ENCODE results near the gene MRPL20.
"Not testable (repeated sequence)": the region's sequence is repeated elsewhere in the genome, so short reads cannot be mapped to it uniquely, and the experiment has no call there.

Gene MRPL20

GRCh38 chr1:1425753-1426495 lies 18.8 kb upstream of the MRPL20 start:
- DNase-seq = no peak

GRCh38 chr1:1425426-1425752 lies 18.3 kb upstream of the MRPL20 start:
- DNase-seq = no peak

DNA sequence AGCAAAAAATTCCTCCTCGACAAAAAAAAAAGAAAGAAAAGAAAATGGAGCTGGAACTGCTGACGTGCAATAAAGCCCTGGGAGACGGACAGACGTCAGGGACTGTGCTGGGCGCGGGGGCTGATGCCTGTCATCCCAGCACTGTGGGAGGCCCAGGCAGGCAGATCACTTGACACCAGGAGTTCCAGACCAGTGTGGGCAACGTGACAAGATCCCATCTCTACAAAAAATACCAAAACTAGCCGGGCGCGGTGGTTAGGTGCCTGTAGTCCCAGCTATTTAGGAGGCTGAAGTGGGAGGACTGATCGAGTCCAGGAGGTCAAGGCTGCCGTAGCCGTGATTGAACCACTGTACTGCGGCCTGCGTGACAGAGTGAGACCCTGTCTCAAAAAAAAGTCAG lies 17.6 kb upstream of the MRPL20 start:
- DNase-seq = no peak

GRCh38 chr1:1423245-1423597 lies 16.1 kb upstream of the MRPL20 start:
- DNase-seq = no peak

GRCh38 chr1:1422465-1423244 lies 15.6 kb upstream of the MRPL20 start:
- no peak for DNase-seq

DNA sequence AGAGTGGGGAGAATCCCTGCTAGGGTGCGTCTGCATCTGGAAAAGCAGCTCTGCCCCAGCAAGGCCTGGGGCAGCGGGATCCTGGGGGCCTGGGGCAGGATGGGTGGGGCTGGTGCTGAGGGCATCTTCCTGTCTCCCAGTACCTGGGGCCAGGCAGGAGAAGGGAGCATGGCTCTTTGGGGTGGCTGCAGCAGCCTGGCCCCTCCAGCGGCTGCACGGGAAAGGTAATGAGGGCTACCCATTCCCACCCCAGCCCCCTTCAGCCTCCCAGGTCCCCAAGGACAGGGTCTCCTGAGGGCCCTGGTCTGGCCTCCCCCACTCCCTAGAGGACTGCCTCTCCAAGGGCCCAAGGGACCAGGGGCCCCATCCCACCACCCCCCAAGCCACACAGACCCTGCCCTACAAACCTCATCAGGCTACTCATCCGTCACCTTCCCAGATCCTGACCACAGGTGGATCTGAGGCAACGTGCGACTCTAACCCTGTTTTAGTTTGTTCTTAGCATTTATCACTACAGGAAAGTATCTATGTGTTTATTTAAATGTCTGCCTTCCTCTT lies 14.9 kb upstream of the MRPL20 start:
- no peak for DNase-seq

GRCh38 chr1:1421147-1421906 lies 14.2 kb upstream of the MRPL20 start, which contains the start of gene ANKRD65:
TSS of gene ANKRD65 (minus strand) at chr1:1421276. CDS start at chr1:1421005, 271 bp downstream.
- no peak for DNase-seq

DNA sequence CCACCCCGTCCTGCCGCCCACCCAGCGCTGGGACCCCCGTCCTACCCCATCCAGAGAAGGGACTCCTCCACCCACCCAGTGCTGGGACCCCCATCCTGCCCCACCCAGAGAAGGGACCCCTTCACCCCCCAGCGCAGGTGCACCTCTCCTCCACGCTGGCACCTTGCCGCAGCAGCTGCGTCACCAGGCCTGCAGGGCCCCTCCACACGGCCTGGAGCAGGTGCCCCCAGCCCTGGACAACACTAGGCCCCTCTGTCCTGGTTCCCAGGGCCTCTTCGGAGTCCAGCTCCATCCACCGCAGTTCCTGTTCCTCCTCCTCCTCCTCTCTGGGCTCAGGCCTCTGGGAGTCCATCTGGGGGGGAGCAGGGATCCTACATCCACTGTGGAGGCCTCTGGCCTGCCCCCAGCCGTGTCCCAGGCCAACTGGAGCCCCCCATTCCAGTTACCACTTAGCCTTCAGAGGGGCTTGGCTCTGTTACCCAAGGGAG lies 13.6 kb upstream of the MRPL20 start:
- no peak for DNase-seq

GRCh38 chr1:1419813-1420653 lies 12.9 kb upstream of the MRPL20 start:
- peak; percentile 27 for DNase-seq

- no peak for DNase-seq
Measured at GRCh38 chr1:1419363-1419812, 12.3 kb upstream of the MRPL20 start.

DNA sequence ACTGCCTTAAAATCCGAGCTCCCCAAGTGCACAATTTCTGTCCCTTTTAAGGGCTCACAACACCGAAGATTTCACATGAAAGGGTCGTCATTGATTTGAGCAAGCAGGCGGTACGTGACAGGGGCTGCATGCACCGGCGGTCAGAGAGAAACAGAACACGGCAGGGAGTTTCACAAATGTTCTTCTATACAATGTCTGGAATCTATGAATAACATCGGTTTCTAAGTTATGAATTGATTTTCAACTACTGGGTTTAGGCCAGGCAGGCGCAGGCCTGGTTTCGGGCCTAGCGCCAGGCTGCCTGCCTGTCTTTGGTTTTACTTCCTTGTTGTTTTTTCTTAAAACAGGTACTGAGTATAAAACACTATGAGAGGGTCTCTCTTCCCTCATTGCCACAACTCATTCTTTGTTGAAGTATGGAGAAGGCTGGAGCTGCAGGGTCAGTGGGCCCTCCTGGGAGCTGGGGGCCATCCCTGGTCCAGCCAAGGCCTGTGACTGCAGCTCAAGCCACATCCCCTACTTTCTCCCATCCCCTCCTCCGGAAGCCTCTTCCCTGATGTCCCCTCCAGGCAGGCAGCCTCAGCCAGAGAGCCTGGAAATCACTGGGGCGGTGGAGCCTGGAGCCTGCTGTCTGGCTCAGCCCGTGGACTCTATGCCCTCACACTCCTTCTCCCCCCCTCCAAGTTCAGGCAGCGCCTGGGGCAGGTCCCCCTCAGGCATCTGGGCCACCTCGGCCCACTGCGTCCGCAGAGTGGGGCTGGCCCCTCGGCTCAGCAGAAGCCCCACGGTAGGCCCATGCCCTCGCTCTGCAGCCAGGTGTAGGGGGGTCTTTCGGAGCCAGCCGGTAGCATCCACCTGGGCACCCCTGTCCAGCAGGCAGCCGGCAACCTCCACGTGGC lies 11.6 kb upstream of the MRPL20 start:
- no peak for DNase-seq

DNA sequence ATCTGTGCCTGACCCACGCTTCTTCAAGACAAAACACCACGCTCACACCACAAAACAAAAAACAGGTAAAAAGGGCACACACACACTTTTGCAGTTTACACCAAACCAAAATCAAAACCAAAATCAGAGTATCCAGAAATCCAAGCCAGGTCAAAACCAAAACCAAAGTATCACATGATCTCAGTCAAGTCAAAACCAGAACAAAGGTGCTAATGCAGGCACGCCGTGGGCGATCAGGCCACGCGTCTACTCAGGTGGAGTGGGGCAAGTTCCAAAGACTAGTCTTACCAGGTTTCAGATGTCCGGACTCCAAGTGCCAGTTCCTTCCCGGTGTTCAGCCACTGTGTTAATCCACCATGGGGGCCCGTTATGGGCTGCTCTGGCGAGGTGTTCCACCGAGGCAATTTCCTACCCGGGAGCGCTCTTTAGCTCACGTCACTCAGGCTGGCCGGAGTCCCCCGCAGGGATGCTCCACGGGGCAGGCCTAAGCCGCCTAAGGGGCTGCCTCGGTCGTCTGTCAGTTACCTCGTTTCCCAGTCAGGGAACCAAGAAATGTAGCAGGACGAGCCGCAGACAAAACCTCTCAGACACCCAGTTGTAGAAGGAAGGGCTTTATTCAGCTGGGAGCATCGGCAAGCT lies 10.9 kb upstream of the MRPL20 start:
- DNase-seq = not testable (repeated sequence)

- not testable (repeated sequence) for DNase-seq
Measured at GRCh38 chr1:1417396-1417795, 10.3 kb upstream of the MRPL20 start.

DNA sequence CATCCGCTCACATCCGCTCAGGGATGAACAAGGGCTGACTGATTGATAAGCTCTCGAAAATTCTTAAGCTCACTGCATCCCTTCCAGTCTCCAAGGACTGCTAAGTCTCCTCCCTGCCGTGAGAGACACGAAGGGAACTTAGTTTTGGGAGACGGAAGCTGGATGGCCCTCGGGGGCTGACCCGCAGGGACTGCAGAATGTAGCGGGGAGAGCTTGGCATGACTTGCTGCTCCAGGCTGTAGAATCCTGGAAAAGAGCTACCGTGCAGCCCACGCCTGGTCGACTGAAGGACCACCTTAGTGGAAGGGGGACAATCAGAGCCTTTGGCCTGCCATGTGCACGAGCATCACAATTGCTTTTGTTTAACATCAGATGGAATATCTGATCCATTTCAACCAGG lies 8.7 kb upstream of the MRPL20 start:
- no peak for DNase-seq

DNA sequence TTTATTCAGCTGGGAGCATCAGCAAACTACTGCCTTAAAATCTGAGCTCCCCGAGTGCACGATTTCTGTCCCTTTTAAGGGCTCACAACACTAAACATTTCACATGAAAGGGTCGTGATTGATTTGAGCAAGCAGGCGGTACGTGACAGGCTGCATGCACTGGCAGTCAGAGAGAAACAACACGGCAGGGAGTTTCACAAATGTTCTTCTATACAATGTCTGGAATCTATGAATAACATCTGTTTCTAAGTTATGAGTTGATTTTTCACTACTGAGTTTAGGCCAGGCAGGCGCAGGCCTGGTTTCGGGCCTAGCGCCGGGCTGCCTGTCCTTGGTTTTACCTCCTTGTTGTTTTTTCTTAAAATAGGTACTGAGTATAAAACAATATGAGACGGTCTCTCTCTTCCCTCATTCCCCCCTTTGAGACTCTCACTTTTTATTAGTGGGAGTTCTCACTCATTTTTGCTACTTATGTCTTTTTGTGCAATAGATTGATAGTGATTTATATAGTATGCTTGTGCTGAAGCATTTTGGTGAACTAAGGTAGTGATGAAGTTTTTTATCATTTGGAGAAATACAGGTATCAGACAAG lies 5.3 kb upstream of the MRPL20 start:
- not testable (repeated sequence) for DNase-seq

DNA sequence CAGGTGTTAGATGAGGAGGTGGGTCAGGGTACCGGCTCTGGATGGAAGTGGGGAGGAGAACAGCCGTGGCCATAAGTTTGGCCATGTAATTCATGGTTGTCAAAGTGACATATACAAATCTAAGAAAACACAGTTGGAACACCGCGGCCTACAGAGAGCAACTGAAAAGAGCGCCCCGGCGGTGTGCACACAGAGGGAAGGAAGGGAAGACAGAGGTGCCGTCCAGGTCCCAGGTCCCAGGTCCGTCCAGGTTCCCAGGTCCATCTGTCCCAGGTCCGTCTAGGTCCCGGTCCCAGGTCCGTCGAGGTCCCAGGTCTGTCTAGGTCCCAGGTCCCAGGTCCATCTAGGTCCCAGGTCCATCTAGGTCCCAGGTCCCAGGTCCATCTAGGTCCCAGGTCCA lies 4.5 kb upstream of the MRPL20 start:
- no peak for DNase-seq

DNA sequence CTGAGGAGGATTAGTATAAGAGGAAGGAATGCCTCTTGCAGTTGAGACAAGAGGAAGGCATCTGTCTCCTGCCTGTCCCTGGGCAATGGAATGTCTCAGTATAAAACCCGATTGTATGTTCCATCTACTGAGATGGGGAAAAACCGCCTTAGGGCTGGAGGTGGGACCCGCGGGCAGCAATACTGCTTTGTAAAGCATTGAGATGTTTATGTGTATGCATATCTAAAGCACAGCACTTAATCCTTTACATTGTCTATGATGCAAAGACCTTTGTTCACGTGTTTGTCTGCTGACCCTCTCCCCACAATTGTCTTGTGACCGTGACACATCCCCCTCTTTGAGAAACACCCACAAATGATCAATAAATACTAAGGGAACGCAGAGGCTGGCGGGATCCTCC lies 3.1 kb upstream of the MRPL20 start:
- not testable (repeated sequence) for DNase-seq

- no peak for DNase-seq
Measured at GRCh38 chr1:1407636-1408318, 684 bp upstream of the MRPL20 start.

GRCh38 chr1:1406101-1406820 lies 832 bp downstream of the MRPL20 start:
- no peak for DNase-seq

Measured in activated CD4-positive, CD25-positive, alpha-beta regulatory T cell treated with anti-CD3 and anti-CD28 coated beads, Interleukin-2, amount 50 U/mL, for 72 hours (primary cell).